Measurements from ENCODE around the gene PIGB.

PIGB gene

GRCh38 chr15:55318588-55319494 lies at the start of gene PIGB, which contains the start of gene PIGBOS1:
Gene PIGB, plus strand, starts transcription at chr15:55319222. Its CDS starts 29 bp downstream, at chr15:55319251.
Gene PIGBOS1, minus strand, starts transcription at chr15:55319123. Its CDS starts 1,331 bp downstream, at chr15:55317792.
- TF ChIP-seq CTCF (IDR thresholded peaks at IDR 0.05; ENCODE audit: low read depth, low read length), result no peak
- no peak for TF ChIP-seq EZH2phosphoT487 (IDR thresholded peaks at IDR 0.05; ENCODE audit: low read depth)
- H4K20me1 ChIP-seq (ENCODE audit: insufficient read depth, low read length), result no peaks in the 10 kb centered on the region
- peaks cover 14% of the 10 kb centered on the region for H3K4me1 ChIP-seq (ENCODE audit: low read length)
- peak within 1 kb of the TSS; percentile 75 for H3K27ac ChIP-seq (ENCODE audit: low read length)
- H3K4me3 ChIP-seq (ENCODE audit: low read length), result peak within 1 kb of the TSS; percentile 96
- H3K4me2 ChIP-seq (ENCODE audit: low read length), result peak within 1 kb of the TSS; percentile 62
- no peaks in the 10 kb centered on the region for H3K27me3 ChIP-seq (ENCODE audit: low read depth, low read length)
- no peaks in the 10 kb centered on the region for H3K9me3 ChIP-seq (ENCODE audit: insufficient read depth, low read length)
- peaks cover 6% of the 10 kb centered on the region for H3K36me3 ChIP-seq (replicated peaks; ENCODE audit: low read depth, low read length)
- peak within 1 kb of the TSS; percentile 93 for H2AFZ ChIP-seq (ENCODE audit: low read depth, low read length)
- H3K9ac ChIP-seq (ENCODE audit: low read length), result peak within 1 kb of the TSS; percentile 93
- peaks cover 56% of the 10 kb centered on the region for H3K79me2 ChIP-seq (ENCODE audit: low read length)

DNA sequence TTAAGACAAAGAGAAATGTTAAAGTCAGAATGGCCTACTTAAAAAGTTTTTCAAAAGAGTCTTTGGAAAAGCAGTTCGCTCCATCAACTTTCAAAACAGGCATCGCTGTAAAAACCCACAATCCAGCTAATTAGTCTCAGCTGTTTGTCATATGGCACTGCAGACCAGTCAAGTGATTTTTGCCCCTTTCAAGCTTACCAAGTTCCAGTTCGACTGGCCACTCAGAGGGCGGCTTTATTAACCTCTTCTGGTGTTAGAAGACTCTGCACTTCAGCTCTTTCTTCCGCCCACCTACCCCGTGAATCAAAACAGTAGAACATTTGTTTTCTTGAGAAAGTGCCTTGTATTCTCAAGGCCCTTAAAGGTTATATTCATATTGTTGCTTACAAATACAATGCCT lies 48.7 kb upstream of the PIGB start:
- TF ChIP-seq EZH2phosphoT487 (IDR thresholded peaks at IDR 0.05; ENCODE audit: low read depth) (no peak), CTCF (IDR thresholded peaks at IDR 0.05; ENCODE audit: low read depth, low read length) (no peak)
- no peak overlapping the region for H3K4me3 ChIP-seq (ENCODE audit: low read length)
- H3K36me3 ChIP-seq (replicated peaks; ENCODE audit: low read depth, low read length), result no peaks in the 10 kb centered on the region

GRCh38 chr15:55276324-55276723 lies 42.7 kb upstream of the PIGB start:
- H4K20me1 ChIP-seq (ENCODE audit: insufficient read depth, low read length), result no peaks in the 10 kb centered on the region
- no peaks in the 10 kb centered on the region for H3K9me3 ChIP-seq (ENCODE audit: insufficient read depth, low read length)
- H3K4me3 ChIP-seq (ENCODE audit: low read length), result no peak overlapping the region
- TF ChIP-seq CTCF (IDR thresholded peaks at IDR 0.05; ENCODE audit: low read depth, low read length) (no peak), EZH2phosphoT487 (IDR thresholded peaks at IDR 0.05; ENCODE audit: low read depth) (no peak)
- H3K27me3 ChIP-seq (ENCODE audit: low read depth, low read length), result no peaks in the 10 kb centered on the region
- H3K4me1 ChIP-seq (ENCODE audit: low read length), result peaks cover 4% of the 10 kb centered on the region
- H3K36me3 ChIP-seq (replicated peaks; ENCODE audit: low read depth, low read length), result no peaks in the 10 kb centered on the region
- H3K27ac ChIP-seq (ENCODE audit: low read length), result no peak overlapping the region
- H3K79me2 ChIP-seq (ENCODE audit: low read length), result no peaks in the 10 kb centered on the region
- no peak overlapping the region for H3K9ac ChIP-seq (ENCODE audit: low read length)
- no peak overlapping the region for H2AFZ ChIP-seq (ENCODE audit: low read depth, low read length)
- H3K4me2 ChIP-seq (ENCODE audit: low read length), result no peak overlapping the region

More for the DNA sequence above, 48.7 kb upstream of the PIGB start:
- H3K27me3 ChIP-seq (ENCODE audit: low read depth, low read length), result no peaks in the 10 kb centered on the region
- no peak overlapping the region for H3K27ac ChIP-seq (ENCODE audit: low read length)
- no peak overlapping the region for H2AFZ ChIP-seq (ENCODE audit: low read depth, low read length)
- no peaks in the 10 kb centered on the region for H4K20me1 ChIP-seq (ENCODE audit: insufficient read depth, low read length)
- no peak overlapping the region for H3K4me2 ChIP-seq (ENCODE audit: low read length)
- no peaks in the 10 kb centered on the region for H3K79me2 ChIP-seq (ENCODE audit: low read length)
- H3K4me1 ChIP-seq (ENCODE audit: low read length), result no peaks in the 10 kb centered on the region
- H3K9me3 ChIP-seq (ENCODE audit: insufficient read depth, low read length), result no peaks in the 10 kb centered on the region
- no peak overlapping the region for H3K9ac ChIP-seq (ENCODE audit: low read length)

DNA sequence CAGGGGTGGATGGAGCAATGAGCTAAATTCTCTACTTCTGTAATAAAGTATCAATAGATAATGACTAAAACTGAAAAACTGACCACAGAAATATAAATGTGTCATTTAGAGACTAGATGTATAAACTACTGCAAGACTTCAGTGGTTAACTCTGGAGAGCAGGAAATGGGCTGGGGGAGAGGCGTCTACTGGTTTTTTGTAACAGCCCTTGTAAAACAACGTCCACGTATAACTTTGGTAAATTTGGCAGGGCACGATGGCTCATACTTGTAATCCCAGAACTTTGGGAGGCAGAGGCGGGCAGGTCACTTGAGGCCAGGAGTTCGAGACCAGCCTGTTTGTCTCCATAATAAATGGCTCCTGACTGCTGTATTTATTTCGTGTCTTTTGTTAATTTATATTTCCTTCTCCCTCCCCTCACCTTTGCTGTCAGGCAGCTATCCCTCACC lies 41.9 kb upstream of the PIGB start:
- no peak overlapping the region for H2AFZ ChIP-seq (ENCODE audit: low read depth, low read length)
- no peaks in the 10 kb centered on the region for H3K36me3 ChIP-seq (replicated peaks; ENCODE audit: low read depth, low read length)
- H4K20me1 ChIP-seq (ENCODE audit: insufficient read depth, low read length), result no peaks in the 10 kb centered on the region
- H3K4me2 ChIP-seq (ENCODE audit: low read length), result no peak overlapping the region
- no peak overlapping the region for H3K27ac ChIP-seq (ENCODE audit: low read length)
- H3K79me2 ChIP-seq (ENCODE audit: low read length), result no peaks in the 10 kb centered on the region
- H3K4me1 ChIP-seq (ENCODE audit: low read length), result peaks cover 4% of the 10 kb centered on the region
- no peak overlapping the region for H3K4me3 ChIP-seq (ENCODE audit: low read length)
- H3K9ac ChIP-seq (ENCODE audit: low read length), result no peak overlapping the region
- no peaks in the 10 kb centered on the region for H3K27me3 ChIP-seq (ENCODE audit: low read depth, low read length)
- no peaks in the 10 kb centered on the region for H3K9me3 ChIP-seq (ENCODE audit: insufficient read depth, low read length)
- TF ChIP-seq CTCF (IDR thresholded peaks at IDR 0.05; ENCODE audit: low read depth, low read length) (no peak), EZH2phosphoT487 (IDR thresholded peaks at IDR 0.05; ENCODE audit: low read depth) (no peak)
